HG03196 (cell line): ENCODE measurements around the gene ABCB6.

ENCODE experiments used
- ATAC-seq: cut with Tn5 transposase; IDR thresholded peaks from one replicate; pipeline ENCODE4 v1.9.1; 2021; ENCODE audit not compliant: unreplicated experiment

ABCB6 gene

GRCh38 chr2:219171231-219171651, 47.5 kb downstream of the ABCB6 start:
- ATAC-seq = no peak

DNA sequence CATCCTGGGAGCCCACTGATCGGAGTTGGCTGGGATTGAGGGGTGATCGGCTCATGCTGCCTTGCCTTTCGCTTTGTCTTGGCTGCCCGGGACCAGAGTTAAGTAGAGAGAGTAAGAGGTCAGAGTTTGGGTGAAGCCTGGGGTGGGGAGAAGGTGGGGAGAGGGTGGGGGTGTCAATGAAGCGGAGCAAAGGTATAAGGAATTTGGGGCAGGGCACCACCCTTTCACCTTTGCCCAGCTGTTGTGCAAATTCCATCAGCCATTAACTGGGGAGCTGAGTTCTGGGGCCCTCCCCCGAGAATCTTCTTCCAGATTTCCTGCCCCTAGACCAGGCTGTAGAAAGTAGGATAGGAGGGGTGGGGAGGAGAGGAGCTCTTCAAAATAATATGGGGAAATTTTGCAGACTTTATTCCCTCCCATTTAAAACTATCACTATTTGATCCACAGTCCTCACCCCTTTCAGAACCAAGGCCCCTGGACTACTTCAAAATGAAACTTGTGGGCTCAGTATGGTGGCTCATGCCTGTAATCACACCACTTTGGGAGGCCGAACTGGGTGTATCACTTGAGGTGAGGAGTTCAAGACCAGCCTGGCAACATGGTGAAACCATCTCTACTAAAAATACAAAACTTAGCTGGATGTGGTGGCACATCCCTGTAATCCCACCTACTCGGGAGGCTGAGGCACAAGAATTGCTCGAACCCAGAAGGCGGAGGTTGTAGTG, 48.7 kb downstream of the ABCB6 start, which contains the start of gene SLC23A3:
Gene SLC23A3, minus strand, starts transcription at position 100 of the 725 bp plus-strand sequence. Its CDS starts 45 bp downstream, at position 55.
- ATAC-seq = no peak

- ATAC-seq = no peak
Observed at GRCh38 chr2:219168932-219169331, 49.8 kb downstream of the ABCB6 start.

DNA sequence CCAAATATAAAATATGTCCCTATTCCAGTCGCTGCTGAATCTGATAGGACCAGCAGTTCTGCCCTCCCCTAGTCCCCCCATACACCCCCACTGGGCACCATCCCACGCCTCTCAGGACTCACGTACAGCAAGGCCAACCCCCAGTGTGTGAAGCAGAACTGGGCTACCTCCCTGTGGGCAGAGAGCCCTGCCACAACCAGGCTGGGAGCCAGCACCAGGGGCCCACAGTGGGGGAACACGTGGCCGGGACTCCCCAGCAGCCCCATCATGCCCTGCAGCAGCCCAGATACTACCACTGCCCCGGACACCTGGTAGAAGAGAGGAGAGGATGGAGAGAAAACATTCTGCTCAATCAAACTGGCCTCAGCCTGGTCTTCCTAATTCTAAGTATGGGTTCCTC, 50.2 kb downstream of the ABCB6 start:
- no peak for ATAC-seq

- no peak for ATAC-seq
Observed at GRCh38 chr2:219167997-219168396, 50.8 kb downstream of the ABCB6 start.

DNA sequence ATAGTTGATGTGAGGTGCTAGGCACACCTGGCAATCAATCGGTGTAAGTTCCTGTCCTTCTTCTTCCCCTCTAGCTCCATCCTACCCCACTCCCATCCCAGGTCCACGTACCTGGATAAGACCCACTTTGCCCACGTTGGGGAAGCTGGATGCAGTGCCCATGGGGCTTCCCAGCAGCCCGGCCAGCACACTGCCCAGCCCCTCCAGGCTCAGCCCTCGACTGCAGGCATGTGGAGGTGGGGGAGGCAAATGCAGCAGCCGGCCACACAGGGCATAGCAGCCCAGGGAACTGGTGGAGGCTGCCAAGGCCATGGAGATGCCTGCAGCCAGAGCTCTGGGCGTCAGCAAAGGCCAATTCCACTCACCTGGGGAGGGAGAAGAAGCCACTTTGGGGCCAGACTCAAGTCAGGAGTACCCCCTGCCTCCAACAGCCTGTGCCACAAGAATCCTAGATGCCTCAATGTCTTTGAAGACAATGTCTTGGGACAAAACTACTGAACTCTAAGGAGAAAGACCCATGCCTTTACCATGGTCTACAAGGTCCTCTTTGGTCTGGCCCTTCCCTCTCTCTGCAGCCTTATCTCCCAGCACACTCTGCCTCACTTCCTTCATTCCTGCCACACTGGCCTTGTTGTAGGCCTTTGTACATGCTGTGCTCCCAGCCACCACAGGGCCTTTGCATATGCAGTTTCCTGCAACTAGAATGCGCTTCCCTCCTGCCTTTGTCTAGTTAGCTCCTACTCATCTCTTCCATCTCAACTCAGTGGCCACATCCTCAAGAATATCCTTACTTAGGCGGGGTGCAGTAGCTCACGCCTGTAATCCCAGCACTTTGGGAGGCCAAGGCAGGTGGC, 53.5 kb downstream of the ABCB6 start:
- no peak for ATAC-seq

DNA sequence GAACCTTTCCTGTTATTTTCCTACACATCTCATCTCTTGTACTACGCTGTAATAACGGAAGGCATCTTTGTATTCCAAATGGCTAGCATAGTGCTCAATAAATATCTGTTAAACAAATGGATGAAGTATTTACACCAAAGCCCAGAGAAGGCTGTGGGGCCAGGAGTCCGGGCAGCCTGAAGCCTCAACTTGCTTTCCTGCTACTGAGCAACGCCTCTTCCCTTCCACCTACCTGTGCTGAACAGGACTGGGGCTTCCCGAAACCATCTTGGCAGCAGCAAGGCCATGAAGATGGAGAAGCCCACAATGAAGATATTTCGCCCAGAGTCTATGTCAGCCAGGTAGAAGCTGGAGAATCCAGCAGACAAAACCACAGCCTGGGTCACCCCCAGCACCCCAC, 55.6 kb downstream of the ABCB6 start:
- ATAC-seq = no peak

- ATAC-seq = no peak
Observed at GRCh38 chr2:219161097-219161496, 57.7 kb downstream of the ABCB6 start.

DNA sequence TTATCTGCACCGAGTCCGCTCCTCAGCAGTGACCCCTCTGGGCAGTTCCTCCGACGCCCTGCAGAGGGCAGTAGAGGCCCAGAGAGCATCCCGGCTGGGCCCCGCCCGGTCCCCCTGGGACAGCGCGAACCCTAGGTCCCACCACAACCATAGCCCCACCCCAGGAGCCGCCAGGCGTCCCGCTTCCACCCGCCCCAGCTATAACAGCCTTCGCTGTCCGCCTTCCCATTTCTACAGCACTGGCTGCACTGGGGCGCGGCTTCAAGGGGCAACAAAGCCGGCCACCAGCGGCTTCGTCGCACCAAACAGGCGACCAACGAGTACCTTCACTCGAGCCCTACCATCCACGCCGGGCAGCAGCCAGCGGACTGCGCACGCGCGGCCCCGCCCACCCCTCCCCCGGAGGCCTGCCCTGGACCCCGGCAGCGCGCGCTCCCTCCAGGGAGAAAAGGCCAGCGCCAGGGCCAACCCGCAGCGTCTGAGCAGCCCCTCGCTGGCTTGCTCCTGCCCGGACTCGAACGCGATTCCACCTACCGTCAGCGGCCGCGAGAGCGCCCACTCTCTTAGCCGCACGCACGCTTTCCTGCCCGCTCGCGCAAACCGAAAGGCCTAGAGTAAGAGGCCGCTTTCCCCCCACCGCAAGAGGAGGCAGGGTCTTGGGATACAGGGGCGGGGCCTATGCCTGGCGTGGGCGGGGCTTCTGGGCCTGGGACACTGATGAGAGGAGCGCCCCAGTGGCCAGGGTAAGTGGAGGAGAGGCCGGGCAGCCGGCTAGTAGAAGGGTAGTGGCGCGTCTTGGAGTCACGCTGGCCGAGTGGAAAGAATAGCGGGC, 58.4 kb downstream of the ABCB6 start, which contains the start of gene NHEJ1:
Gene NHEJ1, minus strand, starts transcription at position 630 of the 832 bp plus-strand sequence. CDS start 2,453 bp downstream, outside the sequence.
- peak; percentile 83 for ATAC-seq
